ENCODE results near the gene XRCC6. TPM values are rescaled to one million over a fixed set of nuclear protein-coding genes. Genes with fewer than 3 reads are reported as not detected.

The XRCC6 gene
- total and polyA plus RNA-seq, 2 of the 13 experiments (the other 11 are each of a cell fraction or from before 2014, with no cell fraction given): 124 to 625 TPM

DNA sequence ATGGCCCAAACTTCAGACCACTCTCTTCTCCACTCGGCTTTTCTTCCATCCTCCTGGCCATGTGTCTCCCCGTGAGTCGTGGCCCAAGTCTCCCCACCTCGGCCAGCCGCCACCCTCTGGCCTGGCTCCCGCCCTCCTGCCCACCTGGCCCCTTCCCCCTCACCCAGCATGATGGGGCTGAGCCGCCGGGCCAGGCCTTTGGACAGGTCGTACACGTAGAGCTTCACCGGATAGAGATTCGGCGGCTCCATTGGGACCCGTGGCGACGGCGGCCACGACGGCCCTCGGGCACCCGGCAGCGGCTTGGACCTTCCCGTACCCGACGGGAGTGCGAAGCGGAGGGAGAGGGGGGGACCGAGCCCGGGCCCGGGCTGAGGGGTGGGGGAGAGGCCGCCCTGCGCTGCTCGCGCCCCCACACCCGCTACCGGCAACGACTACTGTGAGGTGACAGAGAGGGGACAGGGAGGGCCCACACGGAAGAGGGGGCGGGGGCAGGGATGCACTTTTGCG lies 451 bp upstream of the XRCC6 start, which contains the start of gene DESI1 (continued):
- no peak for TF ChIP-seq ZBTB39 (CRISPR knock-in tag; IDR thresholded peaks at IDR 0.05)
- TF ChIP-seq ZMYM4 (CRISPR knock-in tag; IDR thresholded peaks at IDR 0.05): no peak
- TF ChIP-seq TGIF2 (CRISPR knock-in tag; IDR thresholded peaks at IDR 0.05): peak; percentile 92
- no peak for TF ChIP-seq NPAS2 (CRISPR knock-in tag; IDR thresholded peaks at IDR 0.05; ENCODE audit: borderline replicate concordance)
- TF ChIP-seq XRCC5 (optimal IDR thresholded peaks at IDR 0.05; ENCODE audit: low read length): no peak
- TF ChIP-seq, protein P1, sequence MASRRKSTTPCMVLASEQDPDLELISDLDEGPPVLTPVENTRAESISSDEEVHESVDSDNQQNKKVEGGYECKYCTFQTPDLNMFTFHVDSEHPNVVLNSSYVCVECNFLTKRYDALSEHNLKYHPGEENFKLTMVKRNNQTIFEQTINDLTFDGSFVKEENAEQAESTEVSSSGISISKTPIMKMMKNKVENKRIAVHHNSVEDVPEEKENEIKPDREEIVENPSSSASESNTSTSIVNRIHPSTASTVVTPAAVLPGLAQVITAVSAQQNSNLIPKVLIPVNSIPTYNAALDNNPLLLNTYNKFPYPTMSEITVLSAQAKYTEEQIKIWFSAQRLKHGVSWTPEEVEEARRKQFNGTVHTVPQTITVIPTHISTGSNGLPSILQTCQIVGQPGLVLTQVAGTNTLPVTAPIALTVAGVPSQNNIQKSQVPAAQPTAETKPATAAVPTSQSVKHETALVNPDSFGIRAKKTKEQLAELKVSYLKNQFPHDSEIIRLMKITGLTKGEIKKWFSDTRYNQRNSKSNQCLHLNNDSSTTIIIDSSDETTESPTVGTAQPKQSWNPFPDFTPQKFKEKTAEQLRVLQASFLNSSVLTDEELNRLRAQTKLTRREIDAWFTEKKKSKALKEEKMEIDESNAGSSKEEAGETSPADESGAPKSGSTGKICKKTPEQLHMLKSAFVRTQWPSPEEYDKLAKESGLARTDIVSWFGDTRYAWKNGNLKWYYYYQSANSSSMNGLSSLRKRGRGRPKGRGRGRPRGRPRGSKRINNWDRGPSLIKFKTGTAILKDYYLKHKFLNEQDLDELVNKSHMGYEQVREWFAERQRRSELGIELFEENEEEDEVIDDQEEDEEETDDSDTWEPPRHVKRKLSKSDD (CRISPR knock-in tag; IDR thresholded peaks at IDR 0.05; ENCODE audit: low read depth): no peak
- no peak for TF ChIP-seq ZNF512B (CRISPR knock-in tag; IDR thresholded peaks at IDR 0.05; ENCODE audit: borderline replicate concordance)
- no peak for TF ChIP-seq ZNF3 (CRISPR knock-in tag; IDR thresholded peaks at IDR 0.05)
- TF ChIP-seq, protein P2, sequence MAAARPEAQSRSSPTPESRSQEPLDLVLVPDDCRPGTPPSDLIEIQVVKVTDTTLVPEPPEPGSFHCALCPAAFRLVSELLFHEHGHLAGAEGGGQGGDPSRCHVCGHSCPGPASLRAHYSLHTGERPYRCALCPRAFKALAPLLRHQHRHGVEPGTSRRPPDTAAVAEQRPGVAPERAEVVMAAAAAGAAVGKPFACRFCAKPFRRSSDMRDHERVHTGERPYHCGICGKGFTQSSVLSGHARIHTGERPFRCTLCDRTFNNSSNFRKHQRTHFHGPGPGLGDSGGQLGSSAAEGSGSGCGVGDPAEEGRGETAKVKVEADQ (CRISPR knock-in tag; IDR thresholded peaks at IDR 0.05; ENCODE audit: borderline replicate concordance): no peak
- no peak; the same call in 1 of the 2 replicates for TF ChIP-seq MED13 (CRISPR knock-in tag; IDR thresholded peaks at IDR 0.05)
- TF ChIP-seq ZNF136 (CRISPR knock-in tag; IDR thresholded peaks at IDR 0.05; ENCODE audit: low read depth): peak; percentile 30; the same call in 1 of the 2 replicates
- TF ChIP-seq SMC3 (IDR thresholded peaks at IDR 0.05; ENCODE audit: low read length): no peak
- TF ChIP-seq, protein P3, sequence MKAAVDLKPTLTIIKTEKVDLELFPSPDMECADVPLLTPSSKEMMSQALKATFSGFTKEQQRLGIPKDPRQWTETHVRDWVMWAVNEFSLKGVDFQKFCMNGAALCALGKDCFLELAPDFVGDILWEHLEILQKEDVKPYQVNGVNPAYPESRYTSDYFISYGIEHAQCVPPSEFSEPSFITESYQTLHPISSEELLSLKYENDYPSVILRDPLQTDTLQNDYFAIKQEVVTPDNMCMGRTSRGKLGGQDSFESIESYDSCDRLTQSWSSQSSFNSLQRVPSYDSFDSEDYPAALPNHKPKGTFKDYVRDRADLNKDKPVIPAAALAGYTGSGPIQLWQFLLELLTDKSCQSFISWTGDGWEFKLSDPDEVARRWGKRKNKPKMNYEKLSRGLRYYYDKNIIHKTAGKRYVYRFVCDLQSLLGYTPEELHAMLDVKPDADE (CRISPR knock-in tag; IDR thresholded peaks at IDR 0.05): no peak
- TF ChIP-seq ZBTB8A (CRISPR knock-in tag; IDR thresholded peaks at IDR 0.05; ENCODE audit: borderline replicate concordance, low read depth): no peak
- no peak for TF ChIP-seq RBM22 (optimal IDR thresholded peaks at IDR 0.05; ENCODE audit: low read length)
- TF ChIP-seq, protein P4, sequence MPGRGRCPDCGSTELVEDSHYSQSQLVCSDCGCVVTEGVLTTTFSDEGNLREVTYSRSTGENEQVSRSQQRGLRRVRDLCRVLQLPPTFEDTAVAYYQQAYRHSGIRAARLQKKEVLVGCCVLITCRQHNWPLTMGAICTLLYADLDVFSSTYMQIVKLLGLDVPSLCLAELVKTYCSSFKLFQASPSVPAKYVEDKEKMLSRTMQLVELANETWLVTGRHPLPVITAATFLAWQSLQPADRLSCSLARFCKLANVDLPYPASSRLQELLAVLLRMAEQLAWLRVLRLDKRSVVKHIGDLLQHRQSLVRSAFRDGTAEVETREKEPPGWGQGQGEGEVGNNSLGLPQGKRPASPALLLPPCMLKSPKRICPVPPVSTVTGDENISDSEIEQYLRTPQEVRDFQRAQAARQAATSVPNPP (CRISPR knock-in tag; IDR thresholded peaks at IDR 0.05): no peak
- peak; percentile 46; the same call in 1 of the 2 replicates for TF ChIP-seq ZNF772 (CRISPR knock-in tag; IDR thresholded peaks at IDR 0.05)
- TF ChIP-seq ZNF232 (CRISPR knock-in tag; IDR thresholded peaks at IDR 0.05; ENCODE audit: borderline replicate concordance): no peak
- no peak for TF ChIP-seq ZNF746 (CRISPR knock-in tag; IDR thresholded peaks at IDR 0.05)
- no peak for TF ChIP-seq FOXO1 (CRISPR knock-in tag; IDR thresholded peaks at IDR 0.05)
